ENCODE measurements around the gene DNAJC6.
"Not testable (repeated sequence)": the region's sequence is repeated elsewhere in the genome, so short reads cannot be mapped to it uniquely, and the experiment has no call there.

Gene DNAJC6

GRCh38 chr1:65435987-65436386 is 126.6 kb downstream of the DNAJC6 start:
- peak; percentile 60 for DNase-seq

GRCh38 chr1:65437616-65438015 is 128.3 kb downstream of the DNAJC6 start:
- DNase-seq, result no peak

DNA sequence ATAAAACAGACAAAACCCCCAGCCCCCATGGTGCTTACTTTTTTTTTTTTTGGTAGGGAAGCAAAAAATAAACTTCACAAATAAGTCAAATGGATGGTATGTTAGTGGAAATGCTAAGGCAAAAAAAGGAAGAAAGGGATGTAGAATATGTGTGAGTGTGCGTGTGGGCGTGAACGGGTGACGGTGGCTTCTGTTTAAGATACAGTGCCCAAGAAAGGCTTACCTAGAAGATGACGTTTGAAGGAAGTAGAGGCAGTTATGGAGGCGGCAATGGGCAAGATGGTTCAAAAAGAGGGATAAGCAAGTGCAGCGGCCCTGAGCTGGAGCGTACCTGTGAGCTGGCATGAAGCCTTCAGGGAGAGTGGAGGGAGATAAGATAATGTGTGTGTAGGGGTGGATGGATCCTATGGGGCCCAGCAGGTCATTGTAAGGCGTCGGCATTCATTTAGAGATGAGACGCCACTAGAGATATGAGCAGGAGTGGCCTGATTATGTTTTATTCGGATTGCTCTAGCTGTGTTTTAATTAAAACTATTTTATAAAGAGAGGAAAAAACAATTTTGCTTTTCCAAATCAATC is 131.1 kb downstream of the DNAJC6 start:
- no peak for DNase-seq

DNA sequence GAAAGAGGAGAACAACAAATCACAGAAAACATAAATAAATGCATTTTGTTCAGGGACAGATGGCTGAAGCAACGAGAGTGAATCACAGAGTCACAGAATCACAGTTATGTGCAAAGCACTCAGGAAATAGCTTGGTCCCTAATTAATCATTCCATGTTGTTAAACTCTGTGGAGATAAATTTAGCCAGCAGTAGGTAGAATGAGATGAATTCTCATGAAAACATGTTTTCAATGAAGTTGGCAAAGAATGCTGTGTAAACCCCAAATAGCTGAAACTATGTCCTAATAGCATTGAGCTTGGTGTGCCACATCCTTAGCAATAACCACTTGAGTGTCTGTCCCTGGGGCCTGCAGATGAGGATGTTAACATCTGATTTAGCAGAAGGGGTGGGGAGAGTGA is 131.6 kb downstream of the DNAJC6 start:
- no peak for DNase-seq

DNA sequence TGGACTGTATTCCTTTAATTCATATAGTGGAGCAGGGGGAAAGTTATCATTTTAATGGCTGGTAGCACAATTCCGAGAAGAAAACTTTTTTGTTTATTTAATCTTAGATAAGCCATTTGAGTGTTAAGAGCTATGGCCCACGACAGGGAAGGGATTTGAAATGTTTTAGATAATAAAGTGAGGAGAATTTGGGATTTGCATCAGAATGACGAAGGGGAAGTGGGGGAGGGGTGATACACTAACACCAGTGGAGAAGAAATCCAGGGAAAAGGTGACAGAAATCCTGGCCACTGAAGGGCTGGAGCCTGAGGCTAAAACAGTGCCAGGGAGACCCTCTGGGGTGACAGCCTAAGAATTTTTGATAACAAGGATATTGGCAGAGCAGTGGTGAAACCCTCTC is 132.1 kb downstream of the DNAJC6 start:
- DNase-seq, result no peak

GRCh38 chr1:65442442-65442841 is 133.1 kb downstream of the DNAJC6 start:
- no peak for DNase-seq

- DNase-seq, result no peak
Observed at GRCh38 chr1:65443647-65444046, 134.3 kb downstream of the DNAJC6 start.

DNA sequence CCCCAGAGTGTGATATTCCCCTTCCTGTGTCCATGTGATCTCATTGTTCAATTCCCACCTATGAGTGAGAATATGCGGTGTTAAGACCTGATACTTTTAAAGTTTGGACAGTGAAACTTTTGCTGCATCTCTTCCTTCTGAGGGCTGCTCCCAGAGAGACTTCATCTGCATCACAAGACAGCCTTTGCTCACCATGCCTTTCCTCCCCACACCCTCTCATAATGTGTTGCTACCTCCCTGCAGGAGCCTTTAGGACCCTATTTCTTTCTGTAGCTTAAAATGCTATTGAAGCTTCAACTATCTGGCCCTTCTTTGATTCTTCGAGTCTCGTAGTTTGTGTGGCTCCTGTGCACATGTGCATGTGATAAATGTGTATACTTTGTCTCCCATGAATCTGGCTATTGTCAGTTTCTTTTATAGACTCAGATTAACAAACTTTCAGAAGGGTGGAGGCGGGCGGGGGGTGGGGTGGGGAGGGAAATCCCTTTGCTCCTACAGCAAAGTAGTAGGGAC is 134.8 kb downstream of the DNAJC6 start:
- DNase-seq, result no peak

GRCh38 chr1:65445837-65446236 is 136.5 kb downstream of the DNAJC6 start:
- DNase-seq, result no peak

DNA sequence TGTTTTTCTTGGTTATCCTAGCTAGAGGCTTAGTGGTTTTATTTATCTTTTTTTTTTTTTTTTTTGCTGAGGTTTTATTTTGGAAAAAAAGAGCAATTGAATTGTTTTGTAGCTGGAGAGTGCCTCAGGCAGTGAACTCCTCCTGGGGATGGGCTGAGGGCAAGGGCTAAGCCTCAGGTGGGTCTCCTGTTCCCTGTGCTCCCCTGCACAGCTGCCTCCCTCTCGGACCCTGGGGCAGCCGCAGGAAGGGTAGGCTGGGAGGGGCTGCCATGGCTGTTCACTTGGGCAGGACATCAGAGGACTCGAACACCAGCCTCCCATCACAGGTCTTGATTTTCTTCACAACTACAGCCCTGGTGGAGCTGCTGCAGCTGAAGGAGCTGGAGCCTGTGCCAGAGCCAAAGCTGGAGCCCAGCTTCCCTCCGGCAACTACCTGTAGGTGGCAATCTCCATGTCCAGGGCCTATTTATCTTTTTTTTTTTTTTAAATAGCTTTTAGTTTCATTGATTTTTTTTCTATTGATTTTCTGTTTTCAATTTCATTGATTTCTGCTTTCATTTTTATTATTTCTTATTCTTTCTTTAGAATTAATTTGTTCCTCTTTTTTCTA is 140.0 kb downstream of the DNAJC6 start:
- no peak for DNase-seq

DNA sequence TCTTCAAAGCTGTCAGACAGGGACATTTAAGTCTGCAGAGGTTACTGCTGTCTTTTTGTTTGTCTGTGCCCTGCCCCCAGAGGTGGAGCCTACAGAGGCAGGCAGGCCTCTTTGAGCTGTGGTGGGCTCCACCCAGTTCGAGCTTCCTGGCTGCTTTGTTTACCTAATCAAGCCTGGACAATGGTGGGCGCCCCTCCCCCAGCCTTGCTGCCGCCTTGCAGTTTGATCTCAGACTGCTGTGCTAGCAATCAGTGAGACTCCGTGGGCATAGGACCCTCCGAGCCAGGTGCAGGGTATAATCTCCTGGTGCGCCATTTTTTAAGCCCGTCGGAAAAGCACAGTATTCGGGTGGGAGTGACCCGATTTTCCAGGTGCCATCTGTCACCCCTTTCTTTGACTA is 146.3 kb downstream of the DNAJC6 start:
- not testable (repeated sequence) for DNase-seq

DNA sequence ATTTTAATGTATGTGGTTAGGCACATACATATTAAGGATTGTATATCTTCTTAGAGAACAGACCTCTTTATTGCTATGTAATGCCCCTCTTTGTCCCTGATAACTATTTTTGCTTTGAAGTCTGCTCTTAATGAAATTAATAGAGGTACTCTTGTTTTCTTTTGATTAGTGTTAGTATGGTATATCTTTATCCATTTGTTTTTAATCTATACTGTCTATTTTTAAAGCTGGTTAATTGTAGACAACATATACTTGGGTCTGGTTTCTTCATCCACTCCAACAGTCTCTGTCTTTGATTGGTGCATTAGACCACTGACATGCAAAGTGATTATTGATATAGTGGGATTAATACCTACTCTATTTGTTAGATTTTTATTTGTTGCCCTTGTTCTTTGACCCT is 147.1 kb downstream of the DNAJC6 start:
- DNase-seq, result no peak

DNA sequence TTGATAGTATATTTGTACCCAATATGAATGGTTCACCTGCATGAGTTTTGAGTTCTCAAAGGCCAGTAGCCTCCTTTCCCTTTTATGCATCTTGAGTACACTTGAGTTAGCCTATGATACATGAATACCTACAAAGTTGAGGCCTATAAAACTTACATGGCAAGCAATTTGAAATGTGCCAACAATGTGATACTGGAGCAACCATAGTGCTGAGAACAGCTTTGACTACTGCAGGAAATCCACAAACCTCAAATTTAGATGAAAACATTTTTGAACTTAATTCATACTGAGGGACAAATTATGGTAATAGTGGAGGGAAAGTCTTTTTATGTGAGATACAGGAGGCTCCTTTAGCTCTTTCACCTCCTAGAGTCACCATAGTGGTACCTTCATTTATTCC is 148.5 kb downstream of the DNAJC6 start:
- no peak for DNase-seq

DNA sequence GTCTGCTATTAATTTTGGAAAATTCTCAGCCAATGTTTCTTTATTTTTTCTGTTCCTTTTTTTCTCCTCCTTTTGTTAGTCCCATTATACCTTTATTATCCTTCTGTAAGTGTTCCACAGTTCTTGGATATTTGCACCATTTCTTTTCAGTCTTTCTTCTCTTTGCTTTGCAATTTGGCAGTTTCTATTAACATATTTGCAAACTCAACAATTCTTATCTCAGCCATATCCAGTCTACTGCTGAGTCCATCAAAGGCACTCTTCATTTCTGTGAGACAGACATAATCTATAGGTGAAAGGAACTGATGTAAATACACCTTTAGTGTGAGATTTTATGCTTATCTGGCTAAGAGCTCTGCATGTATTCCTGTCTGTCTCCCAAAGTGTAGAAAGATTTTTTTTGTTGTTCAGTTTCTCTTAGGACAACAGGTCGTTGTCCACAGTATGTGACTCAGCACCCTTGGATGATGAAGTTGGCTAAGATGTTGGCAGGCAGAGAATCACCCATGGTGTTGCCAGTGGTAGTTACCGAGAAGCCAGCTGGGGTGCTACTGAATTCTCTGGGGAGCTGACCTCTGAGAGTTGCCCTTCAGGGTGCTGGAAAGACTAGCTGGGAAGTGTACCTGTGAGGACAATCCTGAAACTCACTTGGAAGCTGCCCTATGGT is 149.5 kb downstream of the DNAJC6 start:
- DNase-seq, result no peak

GRCh38 chr1:65459397-65459768 is 150.0 kb downstream of the DNAJC6 start:
- DNase-seq, result peak; percentile 32
